Spleen (tissue), 7 donors: Measurements from ENCODE around the gene MYH10.

Experiments used
- CTCF ChIP-seq, 11 experiments: fragments of 200-600 bp in 7 of 11; fragments of 450-650 bp in 4 of 11; sonication (generic) in 4 of 11; IDR thresholded peaks in 8 of 11; conservative IDR thresholded peaks in 3 of 11; 1 replicate in 7 of 11; 2 replicates in 4 of 11; pipeline versions ENCODE4 v1.4.0 to v1.8.0; 2016 to 2021; ENCODE audit warnings: antibody characterized with exemption in 11 of 11, inconsistent platforms in 4 of 11, mild to moderate bottlenecking in 1 of 11
- POLR2A ChIP-seq, 3 donors: fragments of 450-650 bp; IDR thresholded peaks; one replicate each; pipeline ENCODE4 v1.5.1; 2017; ENCODE audit warnings: antibody characterized with exemption in 3 of 3, mild to moderate bottlenecking in 1 of 3
- donor health status: DM: no; HTN: no; CAD: no; lungs with moderate emphysema.
- donor health status: DM: no; HTN: no; CAD: no.
- donor health status: DM: no; HTN: no; CAD: no.

- TF ChIP-seq POLR2A (IDR thresholded peaks at IDR 0.05) = no peak
- no peak for TF ChIP-seq CTCF (IDR thresholded peaks at IDR 0.05 in 8 of 11, conservative IDR thresholded peaks at IDR 0.05 in 3 of 11)
Measured at GRCh38 chr17:8654822-8655221, 24.3 kb upstream of the MYH10 start.
